A549 (cell line): ENCODE data around the gene ZNF577. TPM values are rescaled to one million over a fixed set of nuclear protein-coding genes. Genes with fewer than 3 reads are reported as not detected.

Experiments used
- ATAC-seq, 2 experiments: fragments of 200-7000 bp in 1 of 2; fragments of >200 bp in 1 of 2; cut with Nextera tagmentation in 1 of 2; cut with Tn5 transposase in 1 of 2; 3 replicates each; pipeline versions ENCODE4 v1.8.0 to v1.9.1; 2018 to 2020; ENCODE audit warnings: mild to moderate bottlenecking in 1 of 2, moderate library complexity in 1 of 2
- CTCF ChIA-PET: fragments of 300-600 bp; sonication (Branson Sonifier 250); formaldehyde crosslinking; extraction: SDS; loops from one replicate; lab custom pipeline; 2021; ENCODE audit warnings: antibody characterized with exemption, inconsistent platforms; lab: Yijun Ruan, JAX
- POLR2A ChIA-PET: fragments of 350-600 bp; formaldehyde crosslinking; extraction: SDS; loops from one replicate; lab custom pipeline; 2021; ENCODE audit warnings: antibody characterized with exemption, inconsistent platforms; lab: Yijun Ruan, JAX
- DNase-seq, 2 experiments: peaks; one replicate each; pipeline versions ENCODE4 v3.0.0 to v3.0.0-alpha.2; 2011 to 2016; ENCODE audit warnings: low read depth in 1 of 2, low spot score in 1 of 2
- FAIRE-seq: peaks from 2 replicates; lab custom pipeline; 2011; peaks lifted over from hg19 to GRCh38; lab: Jason Lieb, UNC
- H3K27ac ChIP-seq, 2 experiments: fragments of >200 bp; sonication (Bioruptor Twin); formaldehyde crosslinking; 3 replicates each; pipeline ENCODE4 v1.5.1; 2016 to 2017
- H3K4me1 ChIP-seq: fragments of >200 bp; sonication (Bioruptor Twin); formaldehyde crosslinking; 3 replicates; pipeline ENCODE4 v1.6.1; 2016
- H3K4me2 ChIP-seq: fragments of >200 bp; sonication (Bioruptor Twin); formaldehyde crosslinking; 3 replicates; pipeline ENCODE4 v1.6.1; 2016
- H3K4me3 ChIP-seq: fragments of >200 bp; sonication (Bioruptor Twin); formaldehyde crosslinking; 3 replicates; pipeline ENCODE4 v1.5.1; 2016
- H3K9me3 ChIP-seq: fragments of >200 bp; sonication (Bioruptor Twin); formaldehyde crosslinking; 3 replicates; pipeline ENCODE4 v1.6.1; 2016
- CBX2 ChIP-seq: fragments of 200-600 bp; sonication (generic); IDR thresholded peaks from 2 replicates; pipeline ENCODE4 v1.6.1; 2016; ENCODE audit warnings: low read depth, mild to moderate bottlenecking, borderline replicate concordance
- CBX8 ChIP-seq: fragments of 200-600 bp; sonication (generic); IDR thresholded peaks from 2 replicates; pipeline ENCODE4 v1.6.1; 2016
- CEBPB ChIP-seq, 2 experiments: fragments of >200 bp in 1 of 2; sonication (Bioruptor Twin) in 1 of 2; formaldehyde crosslinking in 1 of 2; IDR thresholded peaks; 2 replicates each; pipeline ENCODE4 v1.6.1; 2012 to 2016
- CHD4 ChIP-seq: fragments of 200-600 bp; sonication (generic); IDR thresholded peaks from 2 replicates; pipeline ENCODE4 v1.6.1; 2016; ENCODE audit warnings: antibody characterized with exemption, mild to moderate bottlenecking, borderline replicate concordance
- EHMT2 ChIP-seq: fragments of 200-600 bp; sonication (generic); IDR thresholded peaks from 2 replicates; pipeline ENCODE4 v1.6.1; 2016; ENCODE audit warnings: antibody characterized with exemption, low read depth, mild to moderate bottlenecking, moderate library complexity
- ESRRA ChIP-seq: fragments of 150-350 bp; IDR thresholded peaks from 2 replicates; pipeline ENCODE4 v1.6.1; 2014; ENCODE audit warnings: mild to moderate bottlenecking, low read length, borderline replicate concordance
- FOSL2 ChIP-seq, 2 experiments: fragments of 450-650 bp in 1 of 2; fragments of >200 bp in 1 of 2; sonication (Bioruptor Twin) in 1 of 2; formaldehyde crosslinking; IDR thresholded peaks; 2 replicates each; pipeline versions ENCODE4 v1.5.0 to v1.6.1; 2016 to 2020; ENCODE audit warnings: mild to moderate bottlenecking in 1 of 2, moderate library complexity in 1 of 2
- FOXS1 ChIP-seq: fragments of 250-450 bp; sonication (Bioruptor Pico); IDR thresholded peaks from 2 replicates; pipeline ENCODE4 v1.5.0; 2020; ENCODE audit warnings: mild to moderate bottlenecking, moderate library complexity
- HOXB5 ChIP-seq: fragments of 250-450 bp; sonication (Bioruptor Pico); IDR thresholded peaks from 2 replicates; pipeline ENCODE4 v1.5.0; 2020; ENCODE audit warnings: mild to moderate bottlenecking, moderate library complexity
- JUNB ChIP-seq: fragments of >200 bp; sonication (Bioruptor Twin); formaldehyde crosslinking; IDR thresholded peaks from 2 replicates; pipeline ENCODE4 v1.6.1; 2016
- KDM1A ChIP-seq: fragments of 200-600 bp; sonication (generic); IDR thresholded peaks from 2 replicates; pipeline ENCODE4 v1.6.1; 2016; ENCODE audit warnings: low read depth, mild to moderate bottlenecking
- KDM5A ChIP-seq: fragments of 200-600 bp; sonication (generic); IDR thresholded peaks from 2 replicates; pipeline ENCODE4 v1.6.1; 2016; ENCODE audit warnings: antibody characterized with exemption, mild to moderate bottlenecking
- MAFK ChIP-seq: fragments of 450-650 bp; IDR thresholded peaks from 2 replicates; pipeline ENCODE4 v1.6.1; 2014; ENCODE audit not compliant: partially characterized antibody
- NPAS2 ChIP-seq: fragments of 250-450 bp; sonication (Bioruptor Pico); IDR thresholded peaks from 2 replicates; pipeline ENCODE4 v1.8.0; 2022; ENCODE audit warnings: mild to moderate bottlenecking, moderate library complexity, borderline replicate concordance
- POLR2A ChIP-seq: IDR thresholded peaks from 2 replicates; pipeline ENCODE4 v1.6.1; 2012; ENCODE audit warnings: mild to moderate bottlenecking, low read length
- POLR2AphosphoS2 ChIP-seq: conservative IDR thresholded peaks from 2 replicates; pipeline ENCODE4 v1.6.1; 2012; ENCODE audit warnings: low read length, improper control_type of control experiment, inconsistent platforms
- RARB ChIP-seq: fragments of 250-450 bp; sonication (Bioruptor Pico); IDR thresholded peaks from 2 replicates; pipeline ENCODE4 v1.8.0; 2021; ENCODE audit warnings: mild to moderate bottlenecking, moderate library complexity
- RFX5 ChIP-seq: fragments of 450-650 bp; IDR thresholded peaks from 2 replicates; pipeline ENCODE4 v1.7.1; 2014; ENCODE audit warnings: antibody characterized with exemption, mild to moderate bottlenecking, moderate library complexity
- TP53 ChIP-seq: fragments of 250-450 bp; sonication (Bioruptor Pico); IDR thresholded peaks from 2 replicates; pipeline ENCODE4 v1.5.0; 2021; ENCODE audit warnings: mild to moderate bottlenecking, moderate library complexity
- ZC3H11A ChIP-seq: fragments of 450-650 bp; IDR thresholded peaks from 2 replicates; pipeline ENCODE4 v1.6.1; 2014; ENCODE audit warnings: antibody characterized with exemption, mild to moderate bottlenecking
- ZNF302 ChIP-seq: fragments of 250-450 bp; sonication (Bioruptor Pico); IDR thresholded peaks from 2 replicates; pipeline ENCODE4 v1.9.0; 2021; ENCODE audit warnings: inconsistent platforms, mild to moderate bottlenecking, moderate library complexity
- ZSCAN20 ChIP-seq: fragments of 250-450 bp; sonication (Bioruptor Pico); IDR thresholded peaks from 2 replicates; pipeline ENCODE4 v1.8.0; 2022; ENCODE audit warnings: mild to moderate bottlenecking, moderate library complexity
- WGBS: methylation state at CpG from one replicate; pipeline ENCODE4 v1.1.6; 2017; ENCODE audit errors: missing lambda C conversion rate; 5-methylcytosine and 5-hydroxymethylcytosine counted together
- polyA plus RNA-seq, 4 experiments: library from polyadenylated mRNA; depleted of rRNA in 3 of 4; stranded (reverse); fragments of >200 nt; fragmentation: RNase III in 1 of 4; extraction: RNeasy Plus Mini Kit Qiagen cat#74134 plus additional on column Dnase treatment in 1 of 4; gene quantifications; 2 replicates in 3 of 4; 3 replicates in 1 of 4; pipeline ENCODE4 v1.2.3, GENCODE V29; 2011 to 2017
- TF ChIP-seq, protein P1 (sequence below): IDR thresholded peaks from 2 replicates; pipeline ENCODE4 v1.6.1; 2012
- TF ChIP-seq, protein P2 (sequence below): IDR thresholded peaks from 2 replicates; pipeline ENCODE4 v1.6.1; 2012; ENCODE audit warnings: low read depth, borderline replicate concordance
- TF ChIP-seq, protein P3 (sequence below): fragments of >200 bp; sonication (Bioruptor Twin); formaldehyde crosslinking; IDR thresholded peaks from 2 replicates; pipeline ENCODE4 v1.6.1; 2016
- TF ChIP-seq, protein P4 (sequence below): IDR thresholded peaks from 2 replicates; pipeline ENCODE4 v1.6.1; 2012
- TF ChIP-seq, protein P5 (sequence below): fragments of 150-350 bp; IDR thresholded peaks from 2 replicates; pipeline ENCODE4 v1.6.1; 2014; ENCODE audit warnings: low read depth, mild to moderate bottlenecking, low read length

ZNF577 gene
- polyA plus RNA-seq, 2 of the 4 experiments (the other 2 are of a cell fraction), result 0.17 to 0.30 TPM

DNA sequence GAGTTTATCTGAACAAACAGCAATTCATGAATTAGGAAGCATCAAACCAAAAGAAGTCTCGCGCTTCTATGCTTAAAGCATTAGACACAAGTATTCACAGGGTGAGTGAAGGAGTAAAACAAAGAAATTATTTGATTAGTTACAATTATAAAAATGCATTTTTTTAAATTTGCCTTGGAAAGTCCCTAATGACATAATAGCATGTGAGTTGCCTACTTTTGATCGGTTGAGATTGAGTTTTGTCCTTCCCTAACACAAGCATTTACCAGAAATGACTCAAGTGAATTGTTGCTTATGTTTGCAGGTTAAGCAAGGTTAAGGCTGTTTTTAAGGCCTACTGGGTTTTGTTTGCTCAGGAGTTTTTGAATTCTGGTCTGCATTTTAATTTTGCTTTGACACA, 17.5 kb upstream of the ZNF577 start:
- TF ChIP-seq FOSL2 (IDR thresholded peaks at IDR 0.05), result no peak
- TF ChIP-seq FOSL2 (CRISPR knock-in tag; IDR thresholded peaks at IDR 0.05), result no peak
- no peak for TF ChIP-seq KDM5A
- no peak for TF ChIP-seq MAFK
- TF ChIP-seq ZC3H11A, result no peak
- no peak for TF ChIP-seq CBX8
- no peak for TF ChIP-seq CEBPB (IDR thresholded peaks at IDR 0.05)
- TF ChIP-seq, protein P1, sequence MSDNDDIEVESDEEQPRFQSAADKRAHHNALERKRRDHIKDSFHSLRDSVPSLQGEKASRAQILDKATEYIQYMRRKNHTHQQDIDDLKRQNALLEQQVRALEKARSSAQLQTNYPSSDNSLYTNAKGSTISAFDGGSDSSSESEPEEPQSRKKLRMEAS, result no peak
- no peak for TF ChIP-seq TP53 (CRISPR knock-in tag)
- no peak for TF ChIP-seq RFX5
- no peak for TF ChIP-seq POLR2A
- TF ChIP-seq CHD4, result no peak
- TF ChIP-seq HOXB5 (CRISPR knock-in tag), result no peak
- peaks cover 60% of the 10 kb centered on the region for H3K9me3 ChIP-seq
- 55% methylated on average over 3 of the region's 3 CpGs for WGBS
- DNase-seq, result no peak
- no peak overlapping the region for H3K27ac ChIP-seq
- no peaks in the 10 kb centered on the region for H3K4me1 ChIP-seq
- H3K4me3 ChIP-seq, result no peak overlapping the region; the same call in 2 of the 3 replicates
- POLR2A ChIA-PET, result no interaction called here
- H3K4me2 ChIP-seq, result no peak overlapping the region
- no peak for ATAC-seq
- FAIRE-seq, result no peak
- CTCF ChIA-PET, result no interaction called here

DNA sequence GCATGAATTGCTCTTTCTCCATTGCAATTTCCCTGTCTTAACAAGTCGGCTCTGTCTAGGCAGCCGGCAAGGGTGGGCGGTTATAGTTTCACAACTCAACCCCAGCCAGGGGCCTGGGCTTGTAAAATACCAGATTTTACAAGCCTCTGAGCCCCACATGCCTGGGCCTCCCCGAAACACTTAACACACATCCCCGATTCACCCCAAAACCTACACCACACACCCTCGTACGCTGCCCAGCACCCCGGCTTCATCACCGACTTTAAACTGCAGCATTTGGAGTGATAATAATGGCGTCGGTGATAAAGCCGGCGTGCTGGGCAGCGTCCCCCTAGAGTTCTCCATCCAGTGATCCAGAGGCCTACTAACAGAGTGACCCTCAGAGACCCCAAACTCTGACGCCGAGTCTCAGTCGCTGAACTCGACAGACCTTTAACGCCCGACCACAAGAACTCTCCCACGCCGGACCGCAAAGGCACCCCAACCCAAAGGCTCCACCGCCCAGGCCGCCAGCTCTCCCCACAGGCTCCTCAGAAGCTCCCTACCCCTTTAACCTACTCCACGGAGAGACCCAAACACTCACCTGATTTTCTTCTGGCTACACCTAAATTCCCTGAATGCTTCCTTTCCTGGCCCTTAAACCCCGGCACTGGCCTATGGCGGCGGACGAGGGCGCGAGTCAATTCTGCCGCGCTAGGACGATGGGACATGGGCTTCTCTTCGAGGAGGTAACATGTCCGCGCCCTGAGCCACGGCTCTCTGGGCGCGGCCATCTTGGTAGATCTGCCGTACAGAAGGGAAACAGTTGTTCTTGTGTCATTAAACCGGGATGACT, 16.8 kb upstream of the ZNF577 start, which contains the start of gene ZNF649:
TSS of gene ZNF649 (minus strand) at position 687 of the 835 bp plus-strand sequence. CDS start 4,910 bp downstream, outside the sequence.
- TF ChIP-seq KDM1A (peak; percentile 54; the same call in 1 of the 2 replicates), JUNB (no peak)
- TF ChIP-seq, protein P2, sequence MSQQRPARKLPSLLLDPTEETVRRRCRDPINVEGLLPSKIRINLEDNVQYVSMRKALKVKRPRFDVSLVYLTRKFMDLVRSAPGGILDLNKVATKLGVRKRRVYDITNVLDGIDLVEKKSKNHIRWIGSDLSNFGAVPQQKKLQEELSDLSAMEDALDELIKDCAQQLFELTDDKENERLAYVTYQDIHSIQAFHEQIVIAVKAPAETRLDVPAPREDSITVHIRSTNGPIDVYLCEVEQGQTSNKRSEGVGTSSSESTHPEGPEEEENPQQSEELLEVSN, result 0 out of 2 replicates have a peak, but pooled peaks have one; percentile 25
- WGBS, result 18% methylated on average over 40 of the region's 43 CpGs
- FAIRE-seq, result no peak
- DNase-seq, result peak; percentile 13 to 70
- Histone ChIP-seq H3K4me2 (no peak within 1 kb of the TSS), H3K4me3 (peak within 1 kb of the TSS; percentile 37), H3K4me1 (no peaks in the 10 kb centered on the region), H3K9me3 (peaks cover 58% of the 10 kb centered on the region), H3K27ac (no peak within 1 kb of the TSS)
- CTCF ChIA-PET, result no interaction called here
- peak; percentile 64 to 95; a peak in 4 of 6 replicates for ATAC-seq
- POLR2A ChIA-PET, result no interaction called here

DNA sequence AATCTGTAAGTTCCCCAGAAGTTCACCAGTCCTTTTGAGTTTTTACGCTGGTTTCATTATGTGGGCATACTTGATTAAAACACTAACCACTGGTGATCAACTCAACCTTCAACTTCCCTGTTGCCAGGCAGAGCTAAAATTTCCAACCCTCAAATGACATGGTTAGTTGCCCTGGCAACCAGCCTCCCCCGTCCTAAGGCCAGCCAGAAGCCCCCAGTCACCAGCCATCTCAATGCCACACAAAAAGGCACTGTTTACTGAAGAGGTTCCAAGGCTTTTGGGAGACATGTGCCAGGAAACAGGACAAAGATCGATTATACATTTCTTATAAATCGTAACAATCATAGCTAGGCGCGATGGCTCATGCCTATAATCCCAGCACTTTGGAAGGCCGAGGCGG, 15.4 kb upstream of the ZNF577 start:
- H3K4me2 ChIP-seq, result no peak overlapping the region
- no peak overlapping the region for H3K4me3 ChIP-seq
- no peak for TF ChIP-seq TP53 (CRISPR knock-in tag)
- TF ChIP-seq, protein P3, sequence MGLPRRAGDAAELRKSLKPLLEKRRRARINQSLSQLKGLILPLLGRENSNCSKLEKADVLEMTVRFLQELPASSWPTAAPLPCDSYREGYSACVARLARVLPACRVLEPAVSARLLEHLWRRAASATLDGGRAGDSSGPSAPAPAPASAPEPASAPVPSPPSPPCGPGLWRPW, result no peak
- no peak for TF ChIP-seq NPAS2
- TF ChIP-seq ZSCAN20 (CRISPR knock-in tag), result no peak
- TF ChIP-seq ZC3H11A, result no peak
- TF ChIP-seq FOXS1, result no peak
- TF ChIP-seq ZNF302 (CRISPR knock-in tag), result no peak
- TF ChIP-seq ESRRA, result no peak
- no peak for TF ChIP-seq CBX2
- TF ChIP-seq, protein P4, sequence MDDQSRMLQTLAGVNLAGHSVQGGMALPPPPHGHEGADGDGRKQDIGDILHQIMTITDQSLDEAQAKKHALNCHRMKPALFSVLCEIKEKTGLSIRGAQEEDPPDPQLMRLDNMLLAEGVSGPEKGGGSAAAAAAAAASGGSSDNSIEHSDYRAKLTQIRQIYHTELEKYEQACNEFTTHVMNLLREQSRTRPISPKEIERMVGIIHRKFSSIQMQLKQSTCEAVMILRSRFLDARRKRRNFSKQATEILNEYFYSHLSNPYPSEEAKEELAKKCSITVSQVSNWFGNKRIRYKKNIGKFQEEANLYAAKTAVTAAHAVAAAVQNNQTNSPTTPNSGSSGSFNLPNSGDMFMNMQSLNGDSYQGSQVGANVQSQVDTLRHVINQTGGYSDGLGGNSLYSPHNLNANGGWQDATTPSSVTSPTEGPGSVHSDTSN, result no peak
- no peak for TF ChIP-seq EHMT2
- no peak for TF ChIP-seq KDM5A
- TF ChIP-seq POLR2AphosphoS2, result no peak
- TF ChIP-seq RARB, result no peak
- TF ChIP-seq, protein P5, sequence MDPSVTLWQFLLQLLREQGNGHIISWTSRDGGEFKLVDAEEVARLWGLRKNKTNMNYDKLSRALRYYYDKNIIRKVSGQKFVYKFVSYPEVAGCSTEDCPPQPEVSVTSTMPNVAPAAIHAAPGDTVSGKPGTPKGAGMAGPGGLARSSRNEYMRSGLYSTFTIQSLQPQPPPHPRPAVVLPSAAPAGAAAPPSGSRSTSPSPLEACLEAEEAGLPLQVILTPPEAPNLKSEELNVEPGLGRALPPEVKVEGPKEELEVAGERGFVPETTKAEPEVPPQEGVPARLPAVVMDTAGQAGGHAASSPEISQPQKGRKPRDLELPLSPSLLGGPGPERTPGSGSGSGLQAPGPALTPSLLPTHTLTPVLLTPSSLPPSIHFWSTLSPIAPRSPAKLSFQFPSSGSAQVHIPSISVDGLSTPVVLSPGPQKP, result no peak
- TF ChIP-seq POLR2A, result no peak
- no peak overlapping the region for H3K27ac ChIP-seq
- CTCF ChIA-PET, result no interaction called here
- POLR2A ChIA-PET, result no interaction called here
- no peak for DNase-seq
- 63% methylated on average over 8 of the region's 8 CpGs for WGBS
- no peaks in the 10 kb centered on the region for H3K4me1 ChIP-seq
- ATAC-seq, result no peak
- no peak for FAIRE-seq
- H3K9me3 ChIP-seq, result peaks cover 71% of the 10 kb centered on the region
